Measurements from ENCODE around the gene GPC1. TPM values are rescaled to one million over a fixed set of nuclear protein-coding genes. Genes with fewer than 3 reads are reported as not detected.

GPC1 gene
- polyA plus RNA-seq, 3 donors = 24.3 to 26.5 (median 25.3) TPM

DNA sequence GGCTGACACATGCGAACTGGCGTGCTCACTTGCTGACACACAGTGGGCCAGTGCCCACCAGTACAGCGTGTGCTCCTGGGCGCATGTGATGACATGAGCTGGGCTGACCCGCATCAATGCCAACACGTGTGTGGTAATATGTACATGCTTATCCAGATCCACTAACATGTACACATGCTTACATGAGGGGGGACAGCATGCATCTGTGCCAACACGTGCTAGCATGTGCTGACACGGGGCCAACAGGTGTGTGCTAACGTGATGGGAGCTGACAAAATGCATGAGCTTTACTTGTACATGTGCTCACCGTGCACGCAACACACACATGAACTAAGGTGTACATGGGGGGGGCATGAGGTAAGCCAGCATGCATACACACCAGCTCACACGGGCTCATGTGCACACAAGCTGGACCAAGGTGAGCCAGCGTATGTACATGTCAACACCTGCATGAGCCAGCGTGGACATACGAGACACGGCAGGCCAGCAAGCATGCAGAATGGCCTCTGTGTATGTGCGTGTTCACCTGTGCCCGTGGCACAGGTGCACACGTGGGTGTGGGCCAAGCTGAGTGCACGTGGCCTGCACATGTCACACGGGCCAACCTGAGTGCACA is 28.5 kb downstream of the GPC1 start:
- no peak for DNase-seq (ENCODE audit: low read depth in 3 of 3, low spot score in 2 of 3)

DNA sequence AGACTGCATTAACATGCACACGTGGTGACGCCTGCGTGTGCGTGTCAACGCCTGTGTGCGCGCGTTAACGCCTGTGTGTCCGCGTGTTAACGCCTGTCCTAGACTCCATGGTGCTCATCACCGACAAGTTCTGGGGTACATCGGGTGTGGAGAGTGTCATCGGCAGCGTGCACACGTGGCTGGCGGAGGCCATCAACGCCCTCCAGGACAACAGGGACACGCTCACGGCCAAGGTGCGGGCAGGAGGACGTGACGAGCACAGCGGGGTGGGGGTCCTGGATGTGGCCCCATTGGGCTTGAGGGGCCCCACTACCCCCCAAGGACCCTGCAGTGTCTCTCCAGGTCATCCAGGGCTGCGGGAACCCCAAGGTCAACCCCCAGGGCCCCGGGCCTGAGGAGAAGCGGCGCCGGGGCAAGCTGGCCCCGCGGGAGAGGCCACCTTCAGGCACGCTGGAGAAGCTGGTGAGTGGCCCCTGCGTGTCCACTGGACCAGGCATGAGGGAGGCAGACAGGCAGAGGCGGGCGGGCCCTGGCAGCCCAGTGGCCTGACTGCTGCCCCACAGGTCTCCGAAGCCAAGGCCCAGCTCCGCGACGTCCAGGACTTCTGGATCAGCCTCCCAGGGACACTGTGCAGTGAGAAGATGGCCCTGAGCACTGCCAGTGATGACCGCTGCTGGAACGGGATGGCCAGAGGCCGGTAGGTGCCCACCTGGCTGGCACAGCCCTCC is 29.2 kb downstream of the GPC1 start:
- DNase-seq (ENCODE audit: low read depth in 3 of 3, low spot score in 2 of 3) = no peak

DNA sequence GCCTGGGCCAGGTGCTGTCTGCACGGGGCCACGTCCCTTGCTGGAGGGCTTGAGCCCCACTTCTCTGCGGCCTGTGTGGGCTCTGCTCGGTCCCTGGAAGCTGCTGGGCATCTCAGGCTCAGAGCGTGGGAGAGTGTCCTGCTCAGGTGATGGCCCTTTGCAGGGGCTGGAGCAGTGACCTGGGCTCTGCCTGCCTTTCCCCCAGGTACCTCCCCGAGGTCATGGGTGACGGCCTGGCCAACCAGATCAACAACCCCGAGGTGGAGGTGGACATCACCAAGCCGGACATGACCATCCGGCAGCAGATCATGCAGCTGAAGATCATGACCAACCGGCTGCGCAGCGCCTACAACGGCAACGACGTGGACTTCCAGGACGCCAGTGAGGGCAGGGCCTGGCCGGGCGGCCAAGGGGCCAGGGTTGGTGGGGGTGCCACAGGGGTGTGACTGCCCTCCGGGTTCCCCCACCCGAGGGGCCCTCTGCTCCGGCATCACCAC is 29.9 kb downstream of the GPC1 start:
- DNase-seq (ENCODE audit: low read depth in 3 of 3, low spot score in 2 of 3) = no peak

DNA sequence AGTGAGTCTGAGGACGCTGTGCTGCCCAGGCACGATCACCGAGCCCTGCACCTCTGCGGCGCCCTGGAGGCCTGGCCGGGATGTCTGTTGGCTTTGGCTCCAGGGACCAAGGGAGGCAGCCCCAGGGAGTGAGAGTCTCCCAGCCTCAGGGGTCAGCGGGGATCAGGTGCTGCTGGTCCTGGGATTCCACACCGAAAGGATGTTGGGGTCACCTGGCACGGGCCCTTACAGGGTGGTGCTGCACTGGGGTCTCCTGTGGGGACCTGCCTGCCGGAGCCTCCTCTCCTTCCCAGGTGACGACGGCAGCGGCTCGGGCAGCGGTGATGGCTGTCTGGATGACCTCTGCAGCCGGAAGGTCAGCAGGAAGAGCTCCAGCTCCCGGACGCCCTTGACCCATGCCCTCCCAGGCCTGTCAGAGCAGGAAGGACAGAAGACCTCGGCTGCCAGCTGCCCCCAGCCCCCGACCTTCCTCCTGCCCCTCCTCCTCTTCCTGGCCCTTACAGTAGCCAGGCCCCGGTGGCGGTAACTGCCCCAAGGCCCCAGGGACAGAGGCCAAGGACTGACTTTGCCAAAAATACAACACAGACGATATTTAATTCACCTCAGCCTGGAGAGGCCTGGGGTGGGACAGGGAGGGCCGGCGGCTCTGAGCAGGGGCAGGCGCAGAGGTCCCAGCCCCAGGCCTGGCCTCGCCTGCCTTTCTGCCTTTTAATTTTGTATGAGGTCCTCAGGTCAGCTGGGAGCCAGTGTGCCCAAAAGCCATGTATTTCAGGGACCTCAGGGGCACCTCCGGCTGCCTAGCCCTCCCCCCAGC is 30.5 kb downstream of the GPC1 start:
- DNase-seq (ENCODE audit: low read depth in 3 of 3, low spot score in 2 of 3) = no peak

DNA sequence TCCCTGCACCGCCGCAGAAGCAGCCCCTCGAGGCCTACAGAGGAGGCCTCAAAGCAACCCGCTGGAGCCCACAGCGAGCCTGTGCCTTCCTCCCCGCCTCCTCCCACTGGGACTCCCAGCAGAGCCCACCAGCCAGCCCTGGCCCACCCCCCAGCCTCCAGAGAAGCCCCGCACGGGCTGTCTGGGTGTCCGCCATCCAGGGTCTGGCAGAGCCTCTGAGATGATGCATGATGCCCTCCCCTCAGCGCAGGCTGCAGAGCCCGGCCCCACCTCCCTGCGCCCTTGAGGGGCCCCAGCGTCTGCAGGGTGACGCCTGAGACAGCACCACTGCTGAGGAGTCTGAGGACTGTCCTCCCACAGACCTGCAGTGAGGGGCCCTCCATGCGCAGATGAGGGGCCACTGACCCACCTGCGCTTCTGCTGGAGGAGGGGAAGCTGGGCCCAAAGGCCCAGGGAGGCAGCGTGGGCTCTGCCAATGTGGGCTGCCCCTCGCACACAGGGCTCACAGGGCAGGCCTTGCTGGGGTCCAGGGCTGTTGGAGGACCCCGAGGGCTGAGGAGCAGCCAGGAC is 31.2 kb downstream of the GPC1 start:
- DNase-seq (ENCODE audit: low read depth in 3 of 3, low spot score in 2 of 3) = no peak

DNA sequence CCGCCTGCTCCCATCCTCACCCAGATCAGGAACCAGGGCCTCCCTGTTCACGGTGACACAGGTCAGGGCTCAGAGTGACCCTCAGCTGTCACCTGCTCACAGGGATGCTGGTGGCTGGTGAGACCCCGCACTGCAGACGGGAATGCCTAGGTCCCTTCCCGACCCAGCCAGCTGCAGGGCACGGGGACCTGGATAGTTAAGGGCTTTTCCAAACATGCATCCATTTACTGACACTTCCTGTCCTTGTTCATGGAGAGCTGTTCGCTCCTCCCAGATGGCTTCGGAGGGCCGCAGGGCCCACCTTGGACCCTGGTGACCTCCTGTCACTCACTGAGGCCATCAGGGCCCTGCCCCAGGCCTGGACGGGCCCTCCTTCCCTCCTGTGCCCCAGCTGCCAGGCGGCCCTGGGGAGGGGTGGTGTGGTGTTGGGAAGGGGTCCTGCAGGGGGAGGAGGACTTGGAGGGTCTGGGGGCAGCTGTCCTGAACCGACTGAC is 31.7 kb downstream of the GPC1 start:
- DNase-seq (ENCODE audit: low read depth in 3 of 3, low spot score in 2 of 3) = no peak

DNA sequence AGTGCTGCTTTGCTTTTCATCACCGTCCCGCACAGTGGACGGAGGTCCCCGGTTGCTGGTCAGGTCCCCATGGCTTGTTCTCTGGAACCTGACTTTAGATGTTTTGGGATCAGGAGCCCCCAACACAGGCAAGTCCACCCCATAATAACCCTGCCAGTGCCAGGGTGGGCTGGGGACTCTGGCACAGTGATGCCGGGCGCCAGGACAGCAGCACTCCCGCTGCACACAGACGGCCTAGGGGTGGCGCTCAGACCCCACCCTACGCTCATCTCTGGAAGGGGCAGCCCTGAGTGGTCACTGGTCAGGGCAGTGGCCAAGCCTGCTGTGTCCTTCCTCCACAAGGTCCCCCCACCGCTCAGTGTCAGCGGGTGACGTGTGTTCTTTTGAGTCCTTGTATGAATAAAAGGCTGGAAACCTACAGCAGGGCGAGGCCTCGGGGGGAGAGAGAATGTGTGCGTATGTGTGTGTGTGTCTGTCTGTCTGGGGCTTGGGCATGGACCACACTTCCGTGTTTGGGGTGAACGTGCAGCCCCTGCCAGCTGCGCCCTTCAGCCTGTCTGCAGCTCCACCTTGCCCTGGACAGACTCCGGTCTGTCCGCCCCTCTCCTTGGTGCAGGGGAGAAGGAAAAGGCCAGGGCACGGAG is 32.3 kb downstream of the GPC1 start:
- DNase-seq (ENCODE audit: low read depth in 3 of 3, low spot score in 2 of 3) = no peak

DNA sequence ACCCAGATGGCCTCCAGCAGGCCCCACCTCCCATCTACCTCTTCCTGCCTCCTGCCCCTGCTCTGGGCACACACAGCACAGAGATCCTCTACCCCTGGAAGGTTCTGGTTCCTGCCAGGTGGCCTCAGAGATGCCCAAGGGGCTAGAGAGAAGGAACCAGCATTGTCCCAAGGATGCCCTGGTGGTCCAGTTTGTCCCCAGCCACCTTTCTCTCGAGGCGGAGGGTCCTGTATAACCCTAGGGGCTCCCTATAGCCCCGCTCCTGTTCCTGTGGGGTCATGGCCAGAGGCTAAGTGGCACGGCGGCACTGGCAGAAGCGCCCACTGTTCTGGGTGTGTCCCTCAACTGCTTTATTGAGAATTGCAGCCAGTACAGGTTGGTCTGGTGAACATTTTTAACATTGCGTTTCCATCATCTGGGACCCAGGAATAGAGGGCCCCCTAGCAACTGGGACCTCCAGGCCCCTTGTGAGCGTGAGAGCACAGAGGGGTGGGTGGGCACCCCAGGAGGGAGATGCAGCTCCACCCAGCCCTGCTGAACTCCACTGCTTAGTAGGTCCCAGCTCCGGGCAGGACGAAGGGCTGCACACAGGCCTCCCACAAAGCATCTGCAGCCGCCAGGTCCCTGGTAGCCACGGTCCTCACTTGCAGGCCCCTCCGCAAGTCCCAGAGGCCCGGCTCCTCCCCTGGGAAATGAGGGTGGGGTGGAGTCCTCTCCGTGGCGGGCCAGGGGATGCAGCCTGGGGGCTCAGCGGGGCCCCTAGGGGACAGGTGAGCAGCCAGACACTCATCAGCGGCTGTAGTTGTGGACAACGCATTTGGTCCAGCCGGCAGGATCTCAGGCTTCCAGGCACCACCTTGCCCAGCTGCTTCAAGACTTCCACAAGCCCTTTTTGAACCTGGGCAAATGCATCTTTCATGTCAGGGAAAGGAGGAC is 33.1 kb downstream of the GPC1 start:
- no peak for DNase-seq (ENCODE audit: low read depth in 3 of 3, low spot score in 2 of 3)

DNA sequence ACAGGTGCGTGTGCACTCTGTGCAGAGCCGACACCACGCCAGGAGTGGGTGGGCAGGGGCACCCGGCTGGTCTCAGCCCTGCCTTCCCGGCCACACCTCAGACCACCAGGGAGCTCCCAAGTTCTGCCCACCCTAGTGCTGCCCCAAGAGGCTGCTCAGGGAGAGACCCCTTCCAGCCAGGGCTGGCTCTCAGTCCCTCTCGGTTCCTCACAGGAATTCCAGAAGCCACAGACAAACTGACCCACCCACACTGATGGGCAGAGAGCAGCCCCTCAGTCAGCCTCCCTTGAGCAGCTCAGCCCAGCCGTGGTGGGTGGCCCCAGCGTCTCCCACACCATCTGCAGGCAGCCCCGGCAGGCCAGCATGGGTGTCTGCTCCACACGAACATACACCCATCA is 33.8 kb downstream of the GPC1 start:
- DNase-seq (ENCODE audit: low read depth in 3 of 3, low spot score in 2 of 3) = no peak

DNA sequence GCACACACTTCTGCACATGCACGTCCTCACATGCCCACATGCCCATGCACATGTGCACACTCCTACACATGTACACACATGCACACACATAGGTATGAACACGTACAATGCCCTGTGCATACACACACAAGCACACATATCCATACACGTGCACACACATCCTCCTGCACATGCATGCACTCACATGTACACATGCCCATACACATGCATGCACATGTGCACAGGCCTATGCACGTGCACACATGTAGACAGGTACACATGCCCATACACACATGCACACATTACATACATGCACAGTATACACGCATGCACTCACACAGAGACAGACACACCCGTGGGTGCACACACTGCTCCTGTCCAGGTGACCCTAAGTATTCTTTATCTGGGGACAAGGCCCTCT is 34.3 kb downstream of the GPC1 start:
- no peak for DNase-seq (ENCODE audit: low read depth in 3 of 3, low spot score in 2 of 3)

DNA sequence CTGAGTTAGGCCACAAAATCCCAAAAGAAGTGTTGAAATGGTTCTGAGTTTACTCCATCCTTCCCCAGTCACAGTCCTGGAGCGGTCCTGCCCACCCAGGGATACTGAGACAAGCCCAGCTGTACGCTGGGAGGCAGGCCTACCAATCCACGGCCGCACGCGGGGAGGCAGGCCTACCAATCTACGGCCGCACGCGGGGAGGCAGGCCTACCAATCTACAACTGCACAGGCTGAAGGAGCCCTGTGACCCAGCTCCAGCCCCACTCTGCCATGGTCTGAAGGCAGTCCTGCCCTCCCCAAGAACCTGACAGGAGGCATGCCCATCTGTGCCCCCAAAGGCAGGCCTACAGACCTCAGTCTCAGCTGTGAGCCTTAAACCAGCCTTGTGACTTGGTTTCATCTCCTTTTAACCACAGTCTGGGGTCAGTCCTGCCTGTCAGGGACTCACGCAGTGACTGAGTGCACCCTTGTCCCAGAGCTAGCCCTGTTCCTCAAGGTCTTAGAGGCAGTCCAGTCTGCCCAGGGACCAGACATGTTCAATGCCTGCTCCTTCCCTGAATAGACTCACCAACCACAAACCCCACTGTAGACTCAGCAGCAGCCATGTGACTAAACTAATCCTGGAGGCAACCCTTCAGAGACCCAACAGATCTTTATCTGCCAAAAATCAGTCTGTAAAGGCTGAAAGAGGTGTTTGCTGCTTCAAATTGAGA is 36.8 kb downstream of the GPC1 start:
- DNase-seq (ENCODE audit: low read depth in 3 of 3, low spot score in 2 of 3) = no peak

DNA sequence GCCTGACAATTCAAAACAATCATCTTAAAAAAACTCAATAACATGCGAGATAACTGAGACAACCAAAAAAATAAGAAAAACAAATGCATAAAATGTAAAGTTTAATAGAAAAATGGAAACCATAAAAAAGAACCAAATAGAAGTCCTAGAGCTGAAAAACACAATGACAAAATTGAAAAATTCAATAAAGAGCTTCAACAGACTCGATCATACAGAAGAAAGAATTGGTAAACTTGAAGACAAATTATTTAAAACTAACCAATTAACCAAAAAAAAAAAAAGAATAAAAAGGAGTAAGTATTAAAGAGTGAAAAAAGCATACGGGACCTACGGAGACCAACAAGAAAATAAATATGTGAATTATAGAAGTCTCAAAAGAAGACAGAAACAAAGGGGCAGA is 37.7 kb downstream of the GPC1 start:
- no peak for DNase-seq (ENCODE audit: low read depth in 3 of 3, low spot score in 2 of 3)

DNA sequence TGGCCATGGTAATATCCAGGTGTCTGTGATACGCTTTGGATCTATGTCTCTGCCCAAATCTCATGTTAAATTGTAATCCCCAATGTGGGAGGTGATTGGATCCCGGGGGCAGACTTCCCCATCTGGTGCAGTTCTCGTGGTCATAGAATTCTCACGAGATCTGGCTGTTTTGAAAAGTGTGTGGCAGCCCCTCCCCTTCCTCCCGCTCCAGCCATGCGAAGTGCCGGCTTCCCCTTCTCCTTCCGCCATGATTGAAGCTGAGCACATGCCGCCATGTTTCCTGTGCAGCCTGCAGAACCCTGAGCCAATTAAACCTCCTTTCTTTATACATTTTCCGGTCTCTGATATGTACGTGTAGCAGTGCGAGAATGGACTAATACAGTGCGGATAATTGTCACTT is 42.5 kb downstream of the GPC1 start:
- no peak for DNase-seq (ENCODE audit: low read depth in 3 of 3, low spot score in 2 of 3)

DNA sequence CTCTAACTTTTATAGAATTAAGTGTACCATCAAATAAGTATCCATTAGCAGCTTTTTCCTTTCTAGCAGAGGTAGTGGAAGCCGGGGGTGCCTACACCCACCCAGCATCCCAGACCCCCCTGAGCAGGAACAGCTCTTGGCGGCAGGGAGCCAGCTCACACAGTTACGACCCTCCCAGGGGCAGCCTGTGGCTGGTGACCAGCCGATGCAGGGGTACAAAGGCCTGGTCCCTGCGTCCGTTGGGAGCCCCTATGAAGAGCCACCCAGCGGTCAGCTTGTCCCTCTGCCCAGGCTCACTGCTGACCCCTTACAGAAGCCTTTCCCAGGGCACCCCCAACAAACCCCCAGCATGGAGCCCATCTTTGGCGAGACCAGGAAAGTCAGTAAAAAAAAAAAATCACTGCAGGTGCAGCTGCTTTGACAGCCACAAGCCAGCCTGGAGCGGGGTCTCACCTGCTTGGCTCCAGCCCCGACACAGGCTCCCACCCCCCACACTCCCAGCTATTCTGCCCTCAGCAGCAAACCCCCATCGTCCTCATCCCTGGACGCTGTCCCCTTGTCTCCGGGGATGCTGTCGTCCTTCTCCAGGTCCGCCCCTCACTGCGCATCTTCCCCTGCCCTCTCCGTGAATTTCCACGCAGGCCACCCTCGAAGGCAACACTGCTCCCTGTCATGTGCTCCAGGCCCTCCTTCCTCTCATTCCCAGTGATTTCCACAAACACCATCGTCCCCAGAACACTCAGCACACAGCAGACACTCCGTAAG is 43.1 kb downstream of the GPC1 start:
- no peak for DNase-seq (ENCODE audit: low read depth in 3 of 3, low spot score in 2 of 3)

DNA sequence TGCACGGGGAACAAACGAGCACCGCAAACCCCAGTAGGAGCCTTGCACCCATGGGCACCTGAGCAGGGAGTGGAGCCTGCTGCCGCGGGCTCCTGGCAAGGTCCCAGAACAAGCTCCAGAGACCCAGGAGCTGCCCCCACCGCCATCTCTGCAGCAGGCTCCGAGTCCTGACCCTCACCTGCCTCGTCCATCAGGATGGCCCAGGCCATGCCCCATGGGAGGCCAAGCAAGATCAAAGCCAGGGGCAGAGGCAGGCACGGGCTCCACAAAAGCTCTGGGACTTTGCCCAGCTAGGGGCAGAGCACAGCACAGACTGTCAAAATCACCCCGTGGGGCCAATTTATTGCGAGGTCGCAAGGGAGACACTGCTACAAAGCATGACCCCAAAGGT is 43.6 kb downstream of the GPC1 start:
- no peak for DNase-seq (ENCODE audit: low read depth in 3 of 3, low spot score in 2 of 3)

DNA sequence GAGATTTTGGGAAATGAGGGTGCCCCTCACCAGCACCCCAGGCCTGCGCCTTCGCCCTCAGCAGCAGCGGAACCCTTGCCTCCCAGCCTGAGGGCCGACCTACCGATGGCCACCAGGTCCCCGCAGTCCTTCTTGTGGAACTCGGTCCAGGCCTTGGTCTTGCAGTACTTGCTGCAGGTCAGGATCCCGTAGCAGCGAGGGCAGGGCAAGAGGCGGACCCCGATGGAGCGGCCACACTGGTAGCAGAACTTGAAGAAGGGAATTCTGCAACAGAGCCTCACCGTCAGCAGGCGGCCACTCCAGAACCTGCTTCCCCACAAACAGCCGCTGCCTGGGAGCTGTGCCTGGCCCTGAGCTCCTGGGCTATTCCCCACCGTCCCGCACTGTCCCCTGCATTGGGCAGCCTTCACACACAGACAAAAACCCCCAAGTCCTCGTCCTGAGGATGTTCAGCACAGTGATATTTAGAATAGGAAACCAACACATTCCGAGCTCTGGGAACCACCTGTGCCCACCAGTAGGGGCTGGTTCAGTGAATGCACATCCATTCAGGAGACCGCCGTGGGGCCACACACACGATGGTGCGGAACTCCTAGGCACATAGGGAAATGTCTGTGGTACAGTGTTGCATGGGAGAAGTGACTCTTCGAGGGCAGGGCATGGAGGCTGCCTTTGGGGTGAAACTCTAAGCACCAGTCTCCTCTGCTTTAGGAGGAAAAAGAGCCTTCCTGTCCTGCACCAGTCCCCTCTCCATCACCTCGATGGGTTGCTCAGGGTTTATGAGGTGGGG is 45.6 kb downstream of the GPC1 start:
- DNase-seq (ENCODE audit: low read depth in 3 of 3, low spot score in 2 of 3) = no peak

DNA sequence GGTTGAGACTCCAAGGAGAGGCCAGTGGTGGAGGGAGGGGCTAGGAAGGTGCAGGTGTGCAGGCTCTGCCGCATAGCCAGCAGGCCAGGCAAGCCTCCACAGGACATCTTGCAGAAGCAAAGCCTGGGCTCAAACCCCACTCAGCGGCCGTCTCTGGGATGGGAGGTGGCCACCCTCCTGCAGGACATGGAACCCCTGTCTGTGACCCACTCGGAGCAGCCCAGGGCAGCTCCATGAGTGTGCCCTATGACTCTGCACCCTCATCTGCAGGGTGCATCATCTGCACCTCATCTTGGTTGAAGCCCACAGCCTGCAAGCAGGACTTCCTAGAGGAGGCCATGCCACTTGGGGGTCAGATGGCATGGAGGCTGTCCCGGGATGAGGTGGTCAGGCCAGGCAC is 46.3 kb downstream of the GPC1 start:
- no peak for DNase-seq (ENCODE audit: low read depth in 3 of 3, low spot score in 2 of 3)
